ENCODE measurements around the gene VWA8.

The VWA8 gene

DNA sequence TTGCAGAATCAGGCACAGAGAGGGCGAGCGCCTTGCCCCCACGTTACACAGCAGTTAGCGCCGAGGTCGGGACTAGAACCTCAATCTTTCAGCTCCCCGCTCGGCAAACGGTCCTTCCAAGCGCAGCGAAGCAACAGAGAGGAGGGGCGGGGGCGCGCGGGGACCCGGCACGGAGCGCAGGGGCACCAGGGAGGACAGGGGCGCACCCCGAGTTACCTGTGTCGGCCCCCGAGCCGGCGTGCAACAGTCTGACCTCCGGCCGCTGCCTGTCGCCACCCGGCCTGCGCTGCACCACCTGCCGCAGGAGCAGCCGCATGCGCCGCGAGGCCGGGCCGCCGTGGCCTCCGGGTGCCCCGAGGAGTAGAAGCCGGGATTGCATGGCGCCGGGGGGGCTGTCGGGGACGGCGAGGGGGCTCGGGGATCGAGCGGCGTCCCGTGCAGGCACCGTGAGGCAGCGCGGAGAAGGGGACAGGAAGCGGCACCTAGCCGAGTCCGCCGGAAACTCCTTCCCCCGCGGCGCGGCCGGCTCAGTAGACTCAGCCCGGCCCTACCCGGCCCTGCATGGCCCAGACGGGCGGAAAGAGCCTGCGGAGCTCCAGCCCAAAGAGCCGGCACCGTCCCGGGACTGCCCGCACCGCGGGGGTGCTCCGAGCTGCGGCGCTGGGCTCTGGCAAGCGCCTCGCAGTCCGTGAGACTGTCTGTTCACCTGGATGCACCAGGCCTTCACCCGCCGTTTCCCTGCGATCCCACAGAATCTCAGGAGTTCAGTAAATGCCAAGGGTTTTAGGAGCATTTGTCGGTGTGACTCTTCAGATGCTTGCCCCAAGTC lies at the start of gene VWA8:
VWA8 (minus strand) TSS at position 473 of the 829 bp plus-strand sequence; CDS start at position 379, 94 bp downstream.
- TF ChIP-seq POLR2A (IDR thresholded peaks at IDR 0.05; ENCODE audit: extremely low read depth, insufficient read length) (peak; percentile 72), MYC (IDR thresholded peaks at IDR 0.05; ENCODE audit: low read depth, low read length) (peak; percentile 88)
- TF ChIP-seq, protein P1, sequence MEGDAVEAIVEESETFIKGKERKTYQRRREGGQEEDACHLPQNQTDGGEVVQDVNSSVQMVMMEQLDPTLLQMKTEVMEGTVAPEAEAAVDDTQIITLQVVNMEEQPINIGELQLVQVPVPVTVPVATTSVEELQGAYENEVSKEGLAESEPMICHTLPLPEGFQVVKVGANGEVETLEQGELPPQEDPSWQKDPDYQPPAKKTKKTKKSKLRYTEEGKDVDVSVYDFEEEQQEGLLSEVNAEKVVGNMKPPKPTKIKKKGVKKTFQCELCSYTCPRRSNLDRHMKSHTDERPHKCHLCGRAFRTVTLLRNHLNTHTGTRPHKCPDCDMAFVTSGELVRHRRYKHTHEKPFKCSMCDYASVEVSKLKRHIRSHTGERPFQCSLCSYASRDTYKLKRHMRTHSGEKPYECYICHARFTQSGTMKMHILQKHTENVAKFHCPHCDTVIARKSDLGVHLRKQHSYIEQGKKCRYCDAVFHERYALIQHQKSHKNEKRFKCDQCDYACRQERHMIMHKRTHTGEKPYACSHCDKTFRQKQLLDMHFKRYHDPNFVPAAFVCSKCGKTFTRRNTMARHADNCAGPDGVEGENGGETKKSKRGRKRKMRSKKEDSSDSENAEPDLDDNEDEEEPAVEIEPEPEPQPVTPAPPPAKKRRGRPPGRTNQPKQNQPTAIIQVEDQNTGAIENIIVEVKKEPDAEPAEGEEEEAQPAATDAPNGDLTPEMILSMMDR (IDR thresholded peaks at IDR 0.05; ENCODE audit: low read depth, low read length): no peak
- TF ChIP-seq, protein P2, sequence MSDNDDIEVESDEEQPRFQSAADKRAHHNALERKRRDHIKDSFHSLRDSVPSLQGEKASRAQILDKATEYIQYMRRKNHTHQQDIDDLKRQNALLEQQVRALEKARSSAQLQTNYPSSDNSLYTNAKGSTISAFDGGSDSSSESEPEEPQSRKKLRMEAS (IDR thresholded peaks at IDR 0.05; ENCODE audit: low read depth, low read length): peak; percentile 72; the same call in 1 of the 2 replicates
- DNase-seq (ENCODE audit: low read depth): peak; percentile 90
- peak within 1 kb of the TSS; percentile 91 for H3K4me3 ChIP-seq (ENCODE audit: low read depth, low read length)

DNA sequence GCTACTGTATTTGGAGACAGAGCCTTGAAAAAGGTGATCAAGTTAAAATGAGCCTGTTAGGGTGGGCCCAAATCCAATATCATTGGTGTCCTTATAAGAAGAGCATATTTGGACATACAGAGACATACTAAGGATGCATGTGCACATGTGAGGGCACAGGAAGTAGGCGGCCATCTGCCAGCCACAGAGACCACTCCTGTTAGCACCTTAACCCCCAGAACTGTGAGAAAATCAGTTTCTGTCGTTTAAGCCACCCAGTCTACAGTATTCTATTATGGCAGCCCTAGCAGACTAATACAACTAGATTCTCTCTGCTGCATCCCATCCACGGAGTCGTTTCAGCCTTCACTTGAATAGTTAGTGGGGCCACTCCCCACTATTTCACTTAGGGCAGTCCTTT lies 48.1 kb upstream of the VWA8 start:
- DNase-seq (ENCODE audit: low read depth): no peak
- TF ChIP-seq POLR2A (IDR thresholded peaks at IDR 0.05; ENCODE audit: extremely low read depth, insufficient read length) (no peak), MYC (IDR thresholded peaks at IDR 0.05; ENCODE audit: low read depth, low read length) (no peak)
- TF ChIP-seq, protein P1 (IDR thresholded peaks at IDR 0.05; ENCODE audit: low read depth, low read length): no peak
- TF ChIP-seq, protein P2 (IDR thresholded peaks at IDR 0.05; ENCODE audit: low read depth, low read length): no peak
- no peak overlapping the region for H3K4me3 ChIP-seq (ENCODE audit: low read depth, low read length)

DNA sequence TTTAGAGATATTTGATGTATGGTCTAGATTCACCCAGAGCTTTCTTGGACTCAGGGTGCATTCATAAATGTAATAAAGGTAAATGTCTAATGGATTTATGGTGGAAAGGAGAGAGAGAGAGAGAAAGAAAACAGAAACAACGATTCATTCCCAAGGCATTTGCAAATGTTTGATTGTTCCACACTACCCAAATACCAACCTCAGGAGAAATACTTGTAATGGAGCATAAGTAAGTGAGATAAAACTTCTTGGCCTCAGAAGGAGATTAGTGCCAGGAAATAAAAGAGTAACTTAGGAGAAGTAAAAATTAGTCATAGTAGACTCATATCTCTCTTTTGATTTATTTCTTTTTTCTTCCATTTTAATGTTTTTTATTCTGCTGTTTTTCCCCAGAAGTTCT lies 46.9 kb upstream of the VWA8 start:
- no peak for DNase-seq (ENCODE audit: low read depth)
- H3K4me3 ChIP-seq (ENCODE audit: low read depth, low read length): no peak overlapping the region
- TF ChIP-seq MYC (IDR thresholded peaks at IDR 0.05; ENCODE audit: low read depth, low read length): no peak
- TF ChIP-seq, protein P2 (IDR thresholded peaks at IDR 0.05; ENCODE audit: low read depth, low read length): no peak

DNA sequence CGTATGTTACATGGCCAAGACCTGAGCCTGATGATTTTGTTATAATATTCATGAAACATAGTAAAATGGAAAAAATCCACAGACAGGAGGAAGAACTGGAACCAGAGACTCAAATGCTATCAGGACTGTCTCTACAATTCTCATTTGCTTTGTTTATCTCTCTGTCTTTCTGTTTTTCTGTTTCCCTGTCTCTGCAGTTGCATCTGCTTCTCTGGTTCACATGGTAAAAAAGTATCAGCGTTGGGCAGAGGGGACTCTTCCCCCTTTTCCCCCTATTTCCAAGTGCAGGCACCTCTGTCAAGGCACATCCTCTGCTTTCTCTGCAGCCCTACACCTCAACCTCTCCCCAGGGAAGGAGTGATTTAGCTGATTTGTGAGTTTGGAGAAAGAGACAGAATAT lies 41.2 kb upstream of the VWA8 start:
- no peak overlapping the region for H3K4me3 ChIP-seq (ENCODE audit: low read depth, low read length)
- TF ChIP-seq, protein P2 (IDR thresholded peaks at IDR 0.05; ENCODE audit: low read depth, low read length): no peak
- TF ChIP-seq, protein P1 (IDR thresholded peaks at IDR 0.05; ENCODE audit: low read depth, low read length): no peak
- TF ChIP-seq POLR2A (IDR thresholded peaks at IDR 0.05; ENCODE audit: extremely low read depth, insufficient read length) (no peak), MYC (IDR thresholded peaks at IDR 0.05; ENCODE audit: low read depth, low read length) (no peak)
- no peak for DNase-seq (ENCODE audit: low read depth)

DNA sequence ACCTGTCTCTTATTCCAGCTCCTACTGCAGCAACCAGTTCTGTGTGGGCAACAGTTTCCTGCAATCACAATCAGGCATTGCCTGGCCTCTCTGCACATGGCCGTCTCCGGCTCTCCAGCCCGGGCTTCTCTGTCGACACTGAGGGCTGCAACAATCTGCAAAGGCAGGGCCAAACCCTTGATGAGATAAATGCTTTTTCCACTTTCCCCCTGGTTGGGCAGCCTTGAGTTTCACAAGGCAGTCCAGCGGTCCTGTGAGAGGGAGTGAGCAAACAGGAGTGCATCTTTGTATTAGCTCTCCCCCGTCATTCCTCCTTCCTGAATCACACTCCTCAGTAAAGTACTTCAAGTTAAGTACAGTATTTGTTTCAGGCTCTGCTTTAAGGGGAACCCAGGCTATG lies 40.7 kb upstream of the VWA8 start:
- TF ChIP-seq, protein P2 (IDR thresholded peaks at IDR 0.05; ENCODE audit: low read depth, low read length): no peak
- TF ChIP-seq, protein P1 (IDR thresholded peaks at IDR 0.05; ENCODE audit: low read depth, low read length): no peak
- TF ChIP-seq POLR2A (IDR thresholded peaks at IDR 0.05; ENCODE audit: extremely low read depth, insufficient read length): no peak
- TF ChIP-seq MYC (IDR thresholded peaks at IDR 0.05; ENCODE audit: low read depth, low read length): no peak
- DNase-seq (ENCODE audit: low read depth): no peak
- no peak overlapping the region for H3K4me3 ChIP-seq (ENCODE audit: low read depth, low read length)

DNA sequence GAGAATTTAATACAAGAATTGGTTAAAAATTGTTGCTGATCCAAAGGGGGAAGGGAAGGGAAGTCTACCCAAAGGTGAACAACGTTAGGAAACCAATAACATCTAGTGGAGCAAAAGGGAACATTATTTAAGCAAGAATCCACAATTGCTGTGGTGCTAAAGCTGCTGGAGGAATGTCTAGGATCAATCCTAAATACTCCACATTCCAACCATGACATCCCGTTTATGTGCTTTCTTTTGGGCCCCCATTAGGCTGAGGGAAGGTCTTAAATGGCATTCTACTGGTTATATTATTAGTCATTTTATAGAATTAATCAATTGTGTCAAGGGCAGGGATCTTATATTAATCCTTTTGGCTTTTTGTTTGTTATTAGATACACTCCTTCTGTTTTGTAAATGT lies 39.9 kb upstream of the VWA8 start:
- TF ChIP-seq, protein P2 (IDR thresholded peaks at IDR 0.05; ENCODE audit: low read depth, low read length): no peak
- TF ChIP-seq, protein P1 (IDR thresholded peaks at IDR 0.05; ENCODE audit: low read depth, low read length): no peak
- TF ChIP-seq POLR2A (IDR thresholded peaks at IDR 0.05; ENCODE audit: extremely low read depth, insufficient read length): no peak
- TF ChIP-seq MYC (IDR thresholded peaks at IDR 0.05; ENCODE audit: low read depth, low read length): no peak
- no peak for DNase-seq (ENCODE audit: low read depth)
- H3K4me3 ChIP-seq (ENCODE audit: low read depth, low read length): no peak overlapping the region

Measured in NB4 (cell line).